Choroid plexus epithelial cell (primary cell): Measurements from ENCODE around the gene CRIM1.

Source experiments
- DNase-seq: peaks from one replicate; pipeline ENCODE4 v3.0.0-alpha.2; 2010; ENCODE audit warnings: low read depth
- H3K4me3 ChIP-seq: 2 replicates; pipeline ENCODE4 v1.5.1; 2011; ENCODE audit warnings: low read depth, mild to moderate bottlenecking, control low read depth, low read length, moderate library complexity
- CTCF ChIP-seq: conservative IDR thresholded peaks from 2 replicates; pipeline ENCODE4 v1.5.1; 2011; ENCODE audit warnings: low read depth, mild to moderate bottlenecking, control low read depth, inconsistent platforms, low read length, moderate library complexity

The CRIM1 gene

GRCh38 chr2:36567711-36568408, 212.3 kb downstream of the CRIM1 start:
- no peak for DNase-seq
- TF ChIP-seq CTCF = no peak
- H3K4me3 ChIP-seq = no peak overlapping the region

GRCh38 chr2:36568516-36569246, 213.1 kb downstream of the CRIM1 start:
- DNase-seq = peak; percentile 54
- no peak overlapping the region for H3K4me3 ChIP-seq
- no peak for TF ChIP-seq CTCF

GRCh38 chr2:36569267-36569856, 213.8 kb downstream of the CRIM1 start:
- H3K4me3 ChIP-seq = no peak overlapping the region
- DNase-seq = peak; percentile 47

GRCh38 chr2:36570416-36570815, 214.8 kb downstream of the CRIM1 start:
- peak; percentile 51 for DNase-seq
- H3K4me3 ChIP-seq = no peak overlapping the region
- no peak for TF ChIP-seq CTCF

More at GRCh38 chr2:36569267-36569856, 213.8 kb downstream of the CRIM1 start:
- no peak for TF ChIP-seq CTCF

GRCh38 chr2:36572054-36572718, 216.6 kb downstream of the CRIM1 start:
- no peak overlapping the region for H3K4me3 ChIP-seq
- TF ChIP-seq CTCF = no peak
- no peak for DNase-seq

GRCh38 chr2:36572719-36573059, 217.1 kb downstream of the CRIM1 start:
- TF ChIP-seq CTCF = no peak
- DNase-seq = no peak
- H3K4me3 ChIP-seq = no peak overlapping the region
